Embryonic facial prominence (tissue), 1 donor: ENCODE measurements around the gene FARP1.

Source experiments
- DNase-seq: peaks from one replicate; pipeline ENCODE4 v3.0.0-alpha.2; 2016; ENCODE audit errors: extremely low spot score

Gene FARP1

GRCh38 chr13:98310485-98311199 lies 167.7 kb downstream of the FARP1 start:
- DNase-seq, result no peak

- no peak for DNase-seq
These were observed 168.3 kb downstream of the FARP1 start for GRCh38 chr13:98311200-98311548.

- DNase-seq, result no peak
These were observed 169.7 kb downstream of the FARP1 start for GRCh38 chr13:98312606-98313005.

- DNase-seq, result no peak
These were observed 170.4 kb downstream of the FARP1 start for GRCh38 chr13:98313023-98313921.

- no peak for DNase-seq
These were observed 171.0 kb downstream of the FARP1 start for GRCh38 chr13:98313922-98314292.

GRCh38 chr13:98315466-98315865 lies 172.6 kb downstream of the FARP1 start:
- no peak for DNase-seq

- no peak for DNase-seq
These were observed 173.0 kb downstream of the FARP1 start for GRCh38 chr13:98315902-98316301.

- DNase-seq, result no peak
These were observed 174.8 kb downstream of the FARP1 start for GRCh38 chr13:98317573-98318171.

GRCh38 chr13:98318263-98318878 lies 175.5 kb downstream of the FARP1 start:
- no peak for DNase-seq

GRCh38 chr13:98320561-98321105 lies 177.7 kb downstream of the FARP1 start:
- DNase-seq, result no peak

GRCh38 chr13:98321395-98321794 lies 178.5 kb downstream of the FARP1 start:
- no peak for DNase-seq

GRCh38 chr13:98322091-98322718 lies 179.3 kb downstream of the FARP1 start:
- DNase-seq, result no peak

- DNase-seq, result no peak
These were observed 181.2 kb downstream of the FARP1 start for GRCh38 chr13:98324105-98324504.

GRCh38 chr13:98325724-98326123 lies 182.8 kb downstream of the FARP1 start:
- DNase-seq, result no peak

GRCh38 chr13:98326291-98326690 lies 183.4 kb downstream of the FARP1 start:
- no peak for DNase-seq

- no peak for DNase-seq
These were observed 184.7 kb downstream of the FARP1 start for GRCh38 chr13:98327371-98328270.

GRCh38 chr13:98328511-98328910 lies 185.6 kb downstream of the FARP1 start:
- no peak for DNase-seq

- DNase-seq, result no peak
These were observed 189.3 kb downstream of the FARP1 start for GRCh38 chr13:98332222-98332621.

- DNase-seq, result no peak
These were observed 189.8 kb downstream of the FARP1 start for GRCh38 chr13:98332691-98333090.

- DNase-seq, result no peak
These were observed 190.6 kb downstream of the FARP1 start for GRCh38 chr13:98333486-98333885.
